Measurements from ENCODE around the gene TAPBPL.
"Not testable (repeated sequence)": the region's sequence is repeated elsewhere in the genome, so short reads cannot be mapped to it uniquely, and the experiment has no call there.

TAPBPL gene

GRCh38 chr12:6464531-6464930, 12.7 kb downstream of the TAPBPL start:
- DNase-seq (ENCODE audit: low read depth), result no peak
- TF ChIP-seq CTCF (IDR thresholded peaks at IDR 0.05; ENCODE audit: low read depth, low read length, missing control alignments), result no peak
- H3K4me3 ChIP-seq (ENCODE audit: low read depth, low read length), result no peak overlapping the region

GRCh38 chr12:6465467-6466183, 13.8 kb downstream of the TAPBPL start:
- peak; percentile 93 for TF ChIP-seq CTCF (IDR thresholded peaks at IDR 0.05; ENCODE audit: low read depth, low read length, missing control alignments)
- no peak for DNase-seq (ENCODE audit: low read depth)
- H3K4me3 ChIP-seq (ENCODE audit: low read depth, low read length), result no peak overlapping the region

GRCh38 chr12:6466184-6466573, 14.3 kb downstream of the TAPBPL start:
- no peak for DNase-seq (ENCODE audit: low read depth)
- no peak for TF ChIP-seq CTCF (IDR thresholded peaks at IDR 0.05; ENCODE audit: low read depth, low read length, missing control alignments)
- H3K4me3 ChIP-seq (ENCODE audit: low read depth, low read length), result no peak overlapping the region

GRCh38 chr12:6466751-6467150, 14.9 kb downstream of the TAPBPL start:
- not testable (repeated sequence) for H3K4me3 ChIP-seq (ENCODE audit: low read depth, low read length)

GRCh38 chr12:6467571-6468282, 15.9 kb downstream of the TAPBPL start:
- not testable (repeated sequence) for DNase-seq (ENCODE audit: low read depth); H3K4me3 ChIP-seq (ENCODE audit: low read depth, low read length)

More at GRCh38 chr12:6466751-6467150, 14.9 kb downstream of the TAPBPL start:
- DNase-seq (ENCODE audit: low read depth), result not testable (repeated sequence)

- TF ChIP-seq CTCF (IDR thresholded peaks at IDR 0.05; ENCODE audit: low read depth, low read length, missing control alignments), result no peak
- DNase-seq (ENCODE audit: low read depth), result no peak
- peak overlapping the region; percentile 86; the same call in 1 of the 2 replicates for H3K4me3 ChIP-seq (ENCODE audit: low read depth, low read length)
Observed at GRCh38 chr12:6468283-6468575, 16.4 kb downstream of the TAPBPL start.

- peak overlapping the region; percentile 86 for H3K4me3 ChIP-seq (ENCODE audit: low read depth, low read length)
- no peak for DNase-seq (ENCODE audit: low read depth)
- TF ChIP-seq CTCF (IDR thresholded peaks at IDR 0.05; ENCODE audit: low read depth, low read length, missing control alignments), result no peak
Observed at GRCh38 chr12:6469092-6469491, 17.2 kb downstream of the TAPBPL start.

Measured in GM12864 (cell line).